ENCODE results near the gene POLR2L. TPM values are rescaled to one million over a fixed set of nuclear protein-coding genes. Genes with fewer than 3 reads are reported as not detected.

Gene POLR2L
- total and polyA plus RNA-seq, 2 donors, result 92.1 to 92.3 TPM

DNA sequence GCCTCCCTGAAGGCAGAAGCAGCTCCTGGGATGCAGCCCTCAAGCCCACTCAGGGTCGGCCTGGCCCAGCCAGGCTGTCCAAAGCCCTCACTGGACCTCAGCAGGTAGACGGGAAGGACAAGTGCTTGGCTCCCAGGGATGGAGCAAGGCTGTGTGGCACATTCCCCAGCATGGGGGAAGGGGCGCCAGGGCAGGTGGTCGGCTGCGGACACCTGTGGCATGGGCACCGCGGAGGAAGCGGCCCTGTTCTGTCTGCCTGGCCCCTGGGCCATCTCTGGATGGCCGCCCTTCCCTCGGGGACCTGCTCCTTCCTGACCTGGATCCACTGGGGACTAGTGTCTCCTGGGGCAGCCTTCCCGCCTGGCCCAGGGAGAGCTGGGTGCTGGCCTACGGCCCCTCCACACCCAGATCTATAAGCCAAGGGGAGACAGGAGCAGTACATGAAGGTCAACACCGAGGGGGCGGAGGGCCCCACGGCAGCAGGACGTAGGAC is 42.3 kb upstream of the POLR2L start:
- H3K4me3 ChIP-seq (ENCODE audit: low read length in 2 of 2), result no peak overlapping the region
- 91% methylated on average over 16 of the region's 16 CpGs for WGBS
- no peak overlapping the region for H3K27ac ChIP-seq (ENCODE audit: low read depth in 1 of 2, low read length in 1 of 2)
- H3K36me3 ChIP-seq (ENCODE audit: control insufficient read depth in 2 of 2, insufficient read depth in 2 of 2, low read length in 1 of 2), result peaks cover 14 to 32% of the 10 kb centered on the region in 2 donors
- H3K4me1 ChIP-seq (ENCODE audit: control insufficient read depth in 2 of 2, insufficient read depth in 2 of 2, low read length in 2 of 2), result no peaks in the 10 kb centered on the region
- no peaks in the 10 kb centered on the region for H3K27me3 ChIP-seq (ENCODE audit: control insufficient read depth in 2 of 2, insufficient read depth in 1 of 2, low read length in 1 of 2)
- no peak for DNase-seq (ENCODE audit: low read depth in 6 of 9, low spot score in 9 of 9)
- no peaks in the 10 kb centered on the region for H3K9me3 ChIP-seq (ENCODE audit: control insufficient read depth in 2 of 2, insufficient read depth in 1 of 2, low read length in 1 of 2)

DNA sequence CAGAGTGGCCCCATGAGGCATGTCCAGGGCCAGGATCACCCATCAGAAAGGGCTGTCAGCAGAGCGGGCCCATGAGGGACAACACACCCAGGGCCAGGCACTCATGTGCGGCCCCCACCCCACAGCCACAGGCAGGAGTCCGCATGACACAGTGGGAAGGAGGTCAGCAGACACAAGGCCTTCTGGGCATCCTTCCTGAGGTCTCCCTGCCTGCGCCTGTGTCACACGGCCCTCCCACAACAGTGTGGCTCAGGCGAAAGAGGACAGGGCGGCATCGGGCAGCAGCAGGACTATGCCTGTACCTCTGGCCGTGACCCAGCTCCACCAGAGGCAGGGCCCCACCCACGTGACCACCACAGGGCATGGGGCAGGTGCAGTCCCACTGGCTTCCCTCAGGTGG is 41.2 kb upstream of the POLR2L start:
- no peak overlapping the region for H3K4me3 ChIP-seq (ENCODE audit: low read length in 2 of 2)
- no peaks in the 10 kb centered on the region for H3K4me1 ChIP-seq (ENCODE audit: control insufficient read depth in 2 of 2, insufficient read depth in 2 of 2, low read length in 2 of 2)
- H3K27ac ChIP-seq (ENCODE audit: low read depth in 1 of 2, low read length in 1 of 2), result no peak overlapping the region
- WGBS, result 93% methylated on average over 10 of the region's 10 CpGs
- no peaks in the 10 kb centered on the region for H3K9me3 ChIP-seq (ENCODE audit: control insufficient read depth in 2 of 2, insufficient read depth in 1 of 2, low read length in 1 of 2)
- H3K36me3 ChIP-seq (ENCODE audit: control insufficient read depth in 2 of 2, insufficient read depth in 2 of 2, low read length in 1 of 2), result peaks cover 14 to 32% of the 10 kb centered on the region in 2 donors
- DNase-seq (ENCODE audit: low read depth in 6 of 9, low spot score in 9 of 9), result no peak
- no peaks in the 10 kb centered on the region for H3K27me3 ChIP-seq (ENCODE audit: control insufficient read depth in 2 of 2, insufficient read depth in 1 of 2, low read length in 1 of 2)

DNA sequence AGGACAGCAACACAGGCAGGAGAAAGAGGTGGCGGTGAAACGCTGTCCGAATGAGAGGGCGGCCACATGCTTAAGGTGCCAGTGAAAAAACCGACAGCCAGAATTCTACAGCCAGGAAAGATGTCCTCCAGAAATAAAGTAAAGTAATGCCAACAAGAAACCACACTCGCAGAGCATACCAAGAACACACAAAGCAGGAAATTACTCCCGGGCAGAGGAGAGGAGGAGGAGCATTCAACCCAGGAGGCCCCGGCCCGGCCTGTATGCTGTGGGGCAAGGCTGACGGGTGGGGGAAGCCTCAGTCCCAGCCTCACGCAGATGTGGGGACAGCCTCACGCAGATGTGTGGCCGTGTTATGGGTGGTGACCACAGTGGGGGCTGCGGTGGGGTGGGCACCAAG is 40.3 kb upstream of the POLR2L start:
- H3K27me3 ChIP-seq (ENCODE audit: control insufficient read depth in 2 of 2, insufficient read depth in 1 of 2, low read length in 1 of 2), result no peaks in the 10 kb centered on the region
- H3K27ac ChIP-seq (ENCODE audit: low read depth in 1 of 2, low read length in 1 of 2), result no peak overlapping the region
- H3K4me1 ChIP-seq (ENCODE audit: control insufficient read depth in 2 of 2, insufficient read depth in 2 of 2, low read length in 2 of 2), result no peaks in the 10 kb centered on the region
- WGBS, result 84% methylated on average over 14 of the region's 14 CpGs
- H3K9me3 ChIP-seq (ENCODE audit: control insufficient read depth in 2 of 2, insufficient read depth in 1 of 2, low read length in 1 of 2), result no peaks in the 10 kb centered on the region
- DNase-seq (ENCODE audit: low read depth in 6 of 9, low spot score in 9 of 9), result no peak
- H3K36me3 ChIP-seq (ENCODE audit: control insufficient read depth in 2 of 2, insufficient read depth in 2 of 2, low read length in 1 of 2), result peaks cover 16 to 32% of the 10 kb centered on the region in 2 donors
- no peak overlapping the region for H3K4me3 ChIP-seq (ENCODE audit: low read length in 2 of 2)

DNA sequence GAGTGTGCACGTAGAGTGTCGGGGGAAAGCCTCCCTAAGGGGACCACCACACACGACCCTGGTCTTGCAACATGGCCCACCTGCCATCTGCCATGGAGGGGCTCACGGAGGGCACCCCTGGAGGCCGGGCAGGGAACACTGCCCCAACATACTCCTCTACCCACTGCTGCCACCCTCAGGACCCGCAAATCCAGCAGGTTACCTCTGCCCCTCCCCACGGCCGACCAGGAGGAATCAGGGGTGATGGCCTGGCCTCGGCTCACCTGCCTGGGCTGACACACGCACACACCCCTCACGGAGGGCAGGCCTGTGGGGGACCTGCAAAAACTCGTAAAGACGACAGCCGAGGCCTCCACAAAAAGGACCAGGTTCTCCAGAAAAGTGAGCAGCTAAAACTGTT is 38.1 kb upstream of the POLR2L start:
- no peak overlapping the region for H3K4me3 ChIP-seq (ENCODE audit: low read length in 2 of 2)
- DNase-seq (ENCODE audit: low read depth in 6 of 9, low spot score in 9 of 9), result no peak
- peaks cover 19 to 23% of the 10 kb centered on the region in 2 donors for H3K36me3 ChIP-seq (ENCODE audit: control insufficient read depth in 2 of 2, insufficient read depth in 2 of 2, low read length in 1 of 2)
- no peaks in the 10 kb centered on the region for H3K9me3 ChIP-seq (ENCODE audit: control insufficient read depth in 2 of 2, insufficient read depth in 1 of 2, low read length in 1 of 2)
- H3K27me3 ChIP-seq (ENCODE audit: control insufficient read depth in 2 of 2, insufficient read depth in 1 of 2, low read length in 1 of 2), result no peaks in the 10 kb centered on the region
- no peaks in the 10 kb centered on the region for H3K4me1 ChIP-seq (ENCODE audit: control insufficient read depth in 2 of 2, insufficient read depth in 2 of 2, low read length in 2 of 2)
- H3K27ac ChIP-seq (ENCODE audit: low read depth in 1 of 2, low read length in 1 of 2), result no peak overlapping the region
- WGBS, result 94% methylated on average over 14 of the region's 14 CpGs

DNA sequence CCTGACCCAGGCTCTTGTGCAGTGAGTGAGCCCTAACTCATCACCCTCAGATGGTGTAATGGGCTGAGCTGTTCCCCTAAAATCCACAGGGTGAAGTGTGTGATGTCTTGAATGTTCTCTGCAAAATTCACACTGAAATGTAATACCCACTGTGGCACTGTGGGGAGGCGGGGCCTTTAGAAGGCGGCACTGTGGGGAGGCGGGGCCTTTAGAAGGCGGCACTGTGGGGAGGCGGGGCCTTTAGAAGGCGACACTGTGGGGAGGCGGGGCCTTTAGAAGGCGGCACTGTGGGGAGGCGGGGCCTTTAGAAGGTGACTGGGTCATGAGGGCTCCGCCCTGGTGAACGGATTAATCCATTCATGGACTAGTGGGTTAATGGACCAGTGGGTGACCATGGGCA is 35.2 kb upstream of the POLR2L start:
- WGBS, result 98% methylated on average over 11 of the region's 11 CpGs
- DNase-seq (ENCODE audit: low read depth in 6 of 9, low spot score in 9 of 9), result no peak
- no peaks in the 10 kb centered on the region for H3K4me1 ChIP-seq (ENCODE audit: control insufficient read depth in 2 of 2, insufficient read depth in 2 of 2, low read length in 2 of 2)
- no peak overlapping the region for H3K27ac ChIP-seq (ENCODE audit: low read depth in 1 of 2, low read length in 1 of 2)
- H3K27me3 ChIP-seq (ENCODE audit: control insufficient read depth in 2 of 2, insufficient read depth in 1 of 2, low read length in 1 of 2), result no peaks in the 10 kb centered on the region
- no peaks in the 10 kb centered on the region for H3K9me3 ChIP-seq (ENCODE audit: control insufficient read depth in 2 of 2, insufficient read depth in 1 of 2, low read length in 1 of 2)
- peaks cover 17 to 23% of the 10 kb centered on the region in 2 donors for H3K36me3 ChIP-seq (ENCODE audit: control insufficient read depth in 2 of 2, insufficient read depth in 2 of 2, low read length in 1 of 2)
- H3K4me3 ChIP-seq (ENCODE audit: low read length in 2 of 2), result no peak overlapping the region

DNA sequence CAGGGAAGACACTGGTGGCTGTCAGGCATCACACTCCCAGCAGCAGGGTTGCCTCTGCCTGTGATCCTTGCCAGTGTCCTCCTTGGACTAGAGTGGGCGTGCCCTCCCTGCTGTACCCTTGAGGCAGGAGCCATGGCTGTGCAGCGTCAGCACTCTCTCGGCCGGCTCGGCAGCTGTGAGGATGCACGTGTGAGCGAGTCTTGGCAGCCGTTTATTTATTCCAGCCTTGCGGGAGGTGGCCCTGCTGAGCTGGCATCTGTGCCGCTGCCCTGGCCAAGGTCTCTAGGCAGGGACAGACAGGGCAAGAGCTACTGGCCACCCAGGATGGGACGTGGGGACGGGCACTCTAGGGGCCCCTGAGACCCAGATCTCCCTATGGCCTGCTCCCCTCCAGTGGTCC is 34.2 kb upstream of the POLR2L start:
- Histone ChIP-seq H3K27me3 (ENCODE audit: control insufficient read depth in 2 of 2, insufficient read depth in 1 of 2, low read length in 1 of 2) (no peaks in the 10 kb centered on the region), H3K4me1 (ENCODE audit: control insufficient read depth in 2 of 2, insufficient read depth in 2 of 2, low read length in 2 of 2) (no peaks in the 10 kb centered on the region), H3K9me3 (ENCODE audit: control insufficient read depth in 2 of 2, insufficient read depth in 1 of 2, low read length in 1 of 2) (no peaks in the 10 kb centered on the region), H3K4me3 (ENCODE audit: low read length in 2 of 2) (no peak overlapping the region), H3K36me3 (ENCODE audit: control insufficient read depth in 2 of 2, insufficient read depth in 2 of 2, low read length in 1 of 2) (peaks cover 19 to 23% of the 10 kb centered on the region in 2 donors), H3K27ac (ENCODE audit: low read depth in 1 of 2, low read length in 1 of 2) (no peak overlapping the region)
- 97% methylated on average over 12 of the region's 12 CpGs for WGBS
- DNase-seq (ENCODE audit: low read depth in 6 of 9, low spot score in 9 of 9), result no peak

DNA sequence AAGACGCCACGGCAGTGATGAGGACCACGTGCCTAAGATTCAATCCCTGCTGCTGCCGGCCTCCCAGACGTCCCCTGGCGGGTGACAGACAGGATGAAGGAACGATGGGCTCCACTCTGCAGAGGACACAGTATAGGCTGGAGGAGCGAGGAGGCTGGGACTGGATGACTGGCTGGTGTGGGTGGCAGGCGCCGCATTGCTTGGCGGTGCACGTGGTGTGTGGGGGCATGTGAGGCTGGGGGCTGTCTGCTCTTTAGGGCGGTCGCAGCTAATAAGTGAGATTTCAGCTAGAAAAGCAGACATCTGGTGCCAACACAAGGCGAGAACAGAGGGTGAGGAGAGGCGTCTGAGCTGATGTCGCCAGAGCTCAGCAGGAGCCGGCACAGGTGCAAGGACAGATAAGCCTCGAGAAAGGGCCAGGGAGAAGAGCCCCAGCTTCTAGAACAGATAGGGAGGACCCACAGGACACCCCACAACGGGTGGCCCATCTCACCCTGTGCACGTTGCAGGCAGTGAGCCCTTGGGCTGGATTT is 33.5 kb upstream of the POLR2L start:
- Histone ChIP-seq H3K4me1 (ENCODE audit: control insufficient read depth in 2 of 2, insufficient read depth in 2 of 2, low read length in 2 of 2) (no peaks in the 10 kb centered on the region), H3K27ac (ENCODE audit: low read depth in 1 of 2, low read length in 1 of 2) (no peak overlapping the region), H3K27me3 (ENCODE audit: control insufficient read depth in 2 of 2, insufficient read depth in 1 of 2, low read length in 1 of 2) (no peaks in the 10 kb centered on the region), H3K9me3 (ENCODE audit: control insufficient read depth in 2 of 2, insufficient read depth in 1 of 2, low read length in 1 of 2) (no peaks in the 10 kb centered on the region), H3K36me3 (ENCODE audit: control insufficient read depth in 2 of 2, insufficient read depth in 2 of 2, low read length in 1 of 2) (peaks cover 21 to 22% of the 10 kb centered on the region in 2 donors), H3K4me3 (ENCODE audit: low read length in 2 of 2) (no peak overlapping the region)
- DNase-seq (ENCODE audit: low read depth in 6 of 9, low spot score in 9 of 9), result no peak
- 96% methylated on average over 21 of the region's 21 CpGs for WGBS

DNA sequence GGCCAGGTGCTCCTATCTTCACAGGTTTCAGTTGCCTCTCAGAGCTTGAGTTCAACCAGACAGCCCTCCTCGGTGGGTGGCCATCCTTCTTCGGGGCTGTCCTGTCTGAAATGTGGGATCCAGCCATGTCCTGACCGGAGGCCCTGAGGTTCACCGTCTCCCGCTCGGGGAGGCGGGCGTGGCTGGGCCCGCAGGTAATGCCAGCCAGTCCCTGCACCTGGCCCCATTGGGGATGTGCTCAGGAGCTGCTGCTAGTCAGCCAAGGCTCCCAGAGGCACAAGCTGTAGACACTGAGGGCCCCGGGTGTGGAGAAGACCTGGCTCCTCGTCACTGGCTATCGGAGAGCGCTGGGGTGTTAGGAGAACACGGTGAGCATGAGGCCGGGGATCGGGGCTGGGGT is 32.9 kb upstream of the POLR2L start:
- WGBS, result 98% methylated on average over 16 of the region's 16 CpGs
- Histone ChIP-seq H3K9me3 (ENCODE audit: control insufficient read depth in 2 of 2, insufficient read depth in 1 of 2, low read length in 1 of 2) (no peaks in the 10 kb centered on the region), H3K27me3 (ENCODE audit: control insufficient read depth in 2 of 2, insufficient read depth in 1 of 2, low read length in 1 of 2) (no peaks in the 10 kb centered on the region), H3K4me3 (ENCODE audit: low read length in 2 of 2) (no peak overlapping the region), H3K36me3 (ENCODE audit: control insufficient read depth in 2 of 2, insufficient read depth in 2 of 2, low read length in 1 of 2) (peaks cover 15 to 17% of the 10 kb centered on the region in 2 donors), H3K4me1 (ENCODE audit: control insufficient read depth in 2 of 2, insufficient read depth in 2 of 2, low read length in 2 of 2) (no peaks in the 10 kb centered on the region), H3K27ac (ENCODE audit: low read depth in 1 of 2, low read length in 1 of 2) (no peak overlapping the region)
- no peak for DNase-seq (ENCODE audit: low read depth in 6 of 9, low spot score in 9 of 9)

DNA sequence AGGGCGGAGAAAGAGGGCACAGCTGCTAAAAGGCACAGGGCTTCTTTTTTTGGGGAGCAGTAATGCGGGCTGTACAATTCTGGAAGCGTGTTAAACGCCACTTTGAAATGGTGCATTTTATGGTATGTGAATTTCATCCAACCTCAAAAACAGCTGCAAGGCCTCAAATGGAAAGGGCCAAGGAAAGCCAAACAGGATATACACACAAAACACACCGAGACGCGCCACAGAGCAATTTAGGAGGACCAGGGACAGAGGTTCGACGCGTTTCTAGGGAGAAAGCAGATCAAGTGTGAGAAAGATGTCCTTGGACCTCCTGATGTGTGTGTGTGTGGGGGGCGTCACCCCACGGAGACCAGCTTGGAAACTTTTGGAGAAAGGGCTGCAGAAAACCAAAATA is 31.4 kb upstream of the POLR2L start:
- Histone ChIP-seq H3K4me3 (ENCODE audit: low read length in 2 of 2) (no peak overlapping the region), H3K27ac (ENCODE audit: low read depth in 1 of 2, low read length in 1 of 2) (no peak overlapping the region), H3K36me3 (ENCODE audit: control insufficient read depth in 2 of 2, insufficient read depth in 2 of 2, low read length in 1 of 2) (peaks cover 13 to 20% of the 10 kb centered on the region in 2 donors), H3K9me3 (ENCODE audit: control insufficient read depth in 2 of 2, insufficient read depth in 1 of 2, low read length in 1 of 2) (no peaks in the 10 kb centered on the region), H3K4me1 (ENCODE audit: control insufficient read depth in 2 of 2, insufficient read depth in 2 of 2, low read length in 2 of 2) (no peaks in the 10 kb centered on the region), H3K27me3 (ENCODE audit: control insufficient read depth in 2 of 2, insufficient read depth in 1 of 2, low read length in 1 of 2) (no peaks in the 10 kb centered on the region)
- 84% methylated on average over 12 of the region's 12 CpGs for WGBS
- no peak for DNase-seq (ENCODE audit: low read depth in 6 of 9, low spot score in 9 of 9)

Data from thymus (tissue), 11 donors.